CD4-positive, alpha-beta T cell treated with Interleukin-4 for 4 hours (primary cell): Measurements from ENCODE around the gene PSMB9.
"Not testable (repeated sequence)": the region's sequence is repeated elsewhere in the genome, so short reads cannot be mapped to it uniquely, and the experiment has no call there.

Source experiments
- DNase-seq: peaks from one replicate; pipeline ENCODE4 v3.0.0-alpha.2; 2020

The PSMB9 gene

GRCh38 chr6:32865724-32866443 lies 11.9 kb downstream of the PSMB9 start:
- DNase-seq = no peak

- DNase-seq = no peak
Measured at GRCh38 chr6:32867022-32867477, 13.1 kb downstream of the PSMB9 start.

- no peak for DNase-seq
Measured at GRCh38 chr6:32867554-32868256, 13.7 kb downstream of the PSMB9 start.

- DNase-seq = peak; percentile 84
Measured at GRCh38 chr6:32868257-32868788, 14.3 kb downstream of the PSMB9 start.

- not testable (repeated sequence) for DNase-seq
Measured at GRCh38 chr6:32873947-32874346, 20.0 kb downstream of the PSMB9 start.

- DNase-seq = no peak
Measured at GRCh38 chr6:32876603-32877002, 22.6 kb downstream of the PSMB9 start.

- DNase-seq = no peak
Measured at GRCh38 chr6:32879691-32880090, 25.7 kb downstream of the PSMB9 start.

GRCh38 chr6:32880962-32881361 lies 27.0 kb downstream of the PSMB9 start:
- not testable (repeated sequence) for DNase-seq

GRCh38 chr6:32882879-32883250 lies 28.9 kb downstream of the PSMB9 start:
- DNase-seq = no peak

- DNase-seq = no peak
Measured at GRCh38 chr6:32883789-32884188, 29.8 kb downstream of the PSMB9 start.

GRCh38 chr6:32885698-32886286 lies 31.8 kb downstream of the PSMB9 start:
- DNase-seq = peak; percentile 78

GRCh38 chr6:32886681-32887383 lies 32.8 kb downstream of the PSMB9 start:
- DNase-seq = no peak

GRCh38 chr6:32887616-32888015 lies 33.6 kb downstream of the PSMB9 start:
- no peak for DNase-seq

GRCh38 chr6:32888576-32888975 lies 34.6 kb downstream of the PSMB9 start:
- no peak for DNase-seq

GRCh38 chr6:32889533-32889932 lies 35.5 kb downstream of the PSMB9 start:
- no peak for DNase-seq

- DNase-seq = no peak
Measured at GRCh38 chr6:32890831-32891230, 36.8 kb downstream of the PSMB9 start.

GRCh38 chr6:32894085-32895005 lies 40.4 kb downstream of the PSMB9 start:
- DNase-seq = peak; percentile 92

GRCh38 chr6:32895006-32895345 lies 41.0 kb downstream of the PSMB9 start:
- DNase-seq = no peak

- DNase-seq = no peak
Measured at GRCh38 chr6:32903952-32904351, 50.0 kb downstream of the PSMB9 start.

GRCh38 chr6:32905078-32905477 lies 51.1 kb downstream of the PSMB9 start:
- DNase-seq = no peak

GRCh38 chr6:32906539-32906938 lies 52.5 kb downstream of the PSMB9 start:
- no peak for DNase-seq

- DNase-seq = no peak
Measured at GRCh38 chr6:32908897-32909296, 54.9 kb downstream of the PSMB9 start.
